GM03348 (cell line): ENCODE measurements around the gene PDGFA.

Source experiments
- DNase-seq: peaks from one replicate; pipeline ENCODE4 v3.0.0; 2012; ENCODE audit warnings: low spot score

The PDGFA gene

DNA sequence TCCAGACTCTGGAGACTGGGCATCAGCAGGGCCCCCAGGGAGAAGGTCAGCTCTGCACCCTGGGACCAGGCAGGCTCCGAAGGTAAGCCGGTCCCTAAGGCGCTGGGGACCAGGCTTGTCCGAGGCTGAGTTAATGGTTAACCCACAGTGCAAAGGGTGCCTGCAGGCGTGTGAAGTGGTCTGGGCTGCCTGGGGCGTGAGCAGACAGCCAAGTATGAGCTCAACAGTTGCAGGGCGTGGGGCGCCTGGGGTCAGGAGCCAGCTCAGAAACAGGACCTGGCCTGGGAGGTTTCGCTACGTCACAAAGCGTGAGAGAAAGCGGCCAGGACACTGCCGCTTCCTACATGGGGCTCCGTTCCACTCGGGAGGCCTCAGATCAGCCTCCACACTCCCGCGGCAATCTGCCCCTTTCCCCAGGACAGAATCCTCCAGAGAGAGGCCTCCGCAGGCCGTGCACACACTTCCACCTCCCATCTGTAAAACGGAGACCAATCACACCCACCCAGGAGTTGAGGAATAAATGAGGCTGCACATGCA, 16.0 kb downstream of the PDGFA start:
- no peak for DNase-seq

DNA sequence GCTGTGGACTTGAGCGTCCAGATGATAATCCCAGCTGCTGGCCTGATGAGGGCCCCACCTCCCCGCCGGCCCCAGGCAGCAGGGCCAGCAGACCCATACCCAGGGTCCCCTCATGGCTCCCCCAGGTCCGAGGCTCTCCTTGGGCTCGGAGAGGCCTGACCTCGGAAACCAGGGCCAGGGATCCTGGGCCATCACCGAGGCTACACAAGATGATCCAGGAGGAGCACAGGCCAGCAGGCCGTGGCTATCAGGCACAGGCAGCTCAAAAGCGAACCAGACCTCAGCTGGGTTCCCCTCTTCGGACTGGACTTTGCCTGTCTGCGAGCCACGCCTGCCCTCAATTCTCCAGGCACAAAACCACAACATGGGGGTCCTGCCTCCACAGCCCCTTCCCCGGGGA, 17.4 kb downstream of the PDGFA start:
- DNase-seq: no peak

DNA sequence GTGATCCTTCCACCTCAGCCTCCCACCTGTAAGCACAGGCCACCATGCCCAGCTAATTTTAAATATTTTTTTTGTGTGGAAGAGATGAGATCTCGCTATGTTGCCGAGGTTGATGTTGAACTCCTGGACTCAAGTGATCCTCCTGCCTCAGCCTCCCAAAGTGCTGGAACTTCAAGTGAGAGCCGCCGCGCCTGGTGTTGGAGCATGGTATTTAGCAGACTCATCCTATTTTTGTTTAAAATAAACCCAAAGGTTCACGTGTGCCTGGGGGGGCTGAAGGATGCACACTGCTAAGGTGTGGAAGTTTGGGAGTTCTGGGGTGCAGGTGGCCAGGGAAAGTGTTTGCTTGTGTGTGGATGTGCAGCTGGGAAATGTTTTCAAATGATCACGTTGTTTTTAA, 18.1 kb downstream of the PDGFA start:
- DNase-seq: no peak

DNA sequence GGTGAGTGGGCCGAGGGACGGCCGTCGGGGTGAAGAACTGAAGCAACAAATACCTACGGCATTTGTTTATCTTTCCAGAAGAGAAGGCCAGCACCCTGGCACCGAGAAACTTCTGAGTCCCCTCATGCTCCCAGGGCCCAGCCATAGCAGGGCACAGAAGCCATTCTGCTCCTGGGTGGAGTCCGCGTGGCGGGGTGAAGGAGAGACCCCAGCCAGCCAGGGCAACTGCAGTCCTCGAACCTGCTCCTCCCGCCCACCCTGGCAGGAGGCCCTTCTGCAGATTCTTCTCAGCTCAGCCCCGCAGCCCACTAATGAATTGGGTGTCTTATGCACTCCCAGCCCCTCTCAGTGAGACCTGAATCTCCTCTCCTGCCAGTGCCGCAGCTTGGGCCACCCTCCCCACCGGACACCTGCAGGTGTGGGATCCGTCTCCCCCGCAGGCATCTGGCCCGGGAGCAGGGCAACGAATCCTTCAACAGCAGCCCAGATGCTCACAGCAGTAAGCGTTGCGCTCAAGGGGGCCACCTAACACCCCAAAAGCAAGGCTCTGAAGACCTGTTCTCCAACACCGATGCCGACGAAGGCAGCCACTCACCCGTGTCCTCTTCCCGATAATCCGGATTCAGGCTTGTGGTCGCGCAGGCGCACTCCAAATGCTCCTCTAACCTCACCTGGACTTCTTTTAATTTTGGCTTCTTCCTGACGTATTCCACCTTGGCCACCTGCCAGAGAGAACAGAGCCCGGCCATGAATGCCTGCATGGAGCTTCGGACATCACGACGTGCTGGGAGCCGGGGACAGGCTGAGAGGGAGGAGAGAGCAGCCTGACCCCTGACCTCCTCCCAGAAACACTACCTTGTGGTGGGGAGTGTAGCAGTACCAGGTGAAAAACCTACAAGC, 18.9 kb downstream of the PDGFA start:
- no peak for DNase-seq

DNA sequence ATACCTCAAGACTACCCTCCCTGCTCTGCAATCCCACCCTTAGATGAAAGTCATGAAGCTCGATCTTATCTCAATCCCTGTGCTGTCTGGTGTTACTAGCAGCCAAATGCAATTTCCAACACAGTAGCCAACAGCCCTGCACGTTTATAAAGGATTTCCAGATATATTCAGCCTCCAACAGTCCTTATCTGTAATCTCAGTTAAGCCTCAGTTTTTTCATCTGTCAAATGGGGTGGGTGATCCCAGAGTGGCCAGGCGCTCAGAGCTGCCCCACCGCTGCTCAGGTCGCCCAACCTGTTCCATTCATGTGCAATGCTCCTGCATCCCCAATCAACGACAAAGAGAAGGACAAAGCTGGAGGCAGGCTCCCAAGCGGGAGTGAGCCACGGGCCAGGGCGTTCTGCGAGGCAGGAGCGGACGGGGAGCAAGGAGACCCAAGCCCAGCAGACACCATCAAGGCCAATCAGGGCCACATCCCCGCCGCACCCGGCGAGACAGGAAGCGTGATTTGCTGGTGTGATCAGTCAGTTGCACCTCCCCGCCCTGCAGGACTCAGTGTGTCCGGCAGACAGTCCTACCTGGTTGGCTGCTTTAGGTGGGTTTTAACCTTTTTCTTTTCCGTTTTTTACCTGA, 19.7 kb downstream of the PDGFA start:
- DNase-seq: no peak

DNA sequence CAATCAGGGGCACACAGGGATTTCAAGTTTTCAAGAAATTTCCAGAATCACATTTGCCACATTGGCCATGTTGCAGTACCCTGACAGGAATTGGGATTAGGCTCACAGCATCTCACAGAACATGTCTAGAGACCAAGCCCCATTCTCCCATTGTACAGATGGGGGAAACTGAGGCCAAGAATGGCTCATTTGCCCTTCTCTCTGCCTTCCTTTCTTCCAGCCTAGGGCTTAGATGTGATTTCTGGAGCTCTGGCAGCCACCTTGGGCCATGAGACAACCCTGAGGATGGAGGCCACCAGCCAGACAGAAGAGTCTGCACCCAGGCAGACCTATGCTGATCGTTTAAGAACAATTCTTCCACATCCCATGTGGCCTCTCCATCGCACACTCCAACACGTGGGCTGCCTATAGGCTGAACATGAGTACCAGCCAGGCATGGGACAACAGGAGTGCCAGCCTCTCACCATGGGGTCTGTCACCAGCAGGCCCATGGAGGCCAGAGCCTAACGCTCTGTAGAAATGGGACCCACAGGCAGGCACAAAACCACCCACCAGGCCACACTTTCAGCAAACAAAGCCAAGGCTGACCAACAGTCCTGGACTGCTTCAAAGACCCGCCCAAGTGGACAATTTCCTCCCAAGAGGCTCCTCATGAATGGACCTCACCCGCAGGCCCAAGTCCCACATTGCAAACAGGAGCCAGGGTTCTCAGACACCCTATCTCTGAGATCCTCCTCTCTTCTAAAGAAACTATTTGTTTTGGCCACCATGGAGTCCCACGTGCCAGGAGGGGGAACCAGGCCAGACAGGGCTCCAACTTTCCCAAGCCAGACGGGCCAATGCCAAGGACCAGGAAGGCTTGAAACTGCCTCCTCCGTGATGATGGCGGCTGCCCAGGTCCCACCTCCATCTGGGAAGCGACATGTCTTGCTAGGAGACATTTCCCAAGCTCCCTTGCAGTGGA, 20.7 kb downstream of the PDGFA start:
- DNase-seq: no peak

DNA sequence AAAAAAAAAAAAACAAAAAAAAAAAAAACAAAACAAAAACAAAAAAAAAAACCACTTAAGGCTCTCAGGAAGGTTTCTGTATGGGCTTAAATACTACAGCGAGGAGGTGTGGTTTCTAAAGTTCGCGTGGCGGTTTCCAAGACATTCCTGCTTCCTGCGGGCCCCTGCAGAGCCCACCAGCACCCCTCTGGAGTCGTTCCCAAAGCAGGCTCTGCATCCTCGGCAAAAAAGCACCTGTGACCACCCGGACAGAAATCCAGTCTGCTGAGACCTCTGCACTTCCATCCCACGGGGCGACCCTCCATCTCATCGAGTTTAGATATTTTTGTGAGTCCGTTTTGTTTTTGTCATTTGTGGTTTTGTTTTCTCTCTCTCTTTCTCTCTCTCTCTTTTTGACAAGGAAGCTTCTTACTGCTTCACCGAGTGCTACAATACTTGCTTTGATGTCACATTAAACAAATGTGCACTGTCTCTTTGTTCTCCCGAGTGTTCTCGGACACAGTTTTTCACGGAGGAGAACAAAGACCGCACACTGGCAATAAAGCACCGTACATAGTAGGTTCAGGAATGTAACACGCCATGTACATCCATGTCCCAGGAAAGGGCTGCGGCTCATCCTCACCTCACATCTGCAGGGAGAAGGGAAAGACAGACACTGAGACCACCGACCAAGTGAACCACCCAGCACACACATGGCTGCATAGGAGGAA, 21.5 kb downstream of the PDGFA start:
- DNase-seq: no peak

DNA sequence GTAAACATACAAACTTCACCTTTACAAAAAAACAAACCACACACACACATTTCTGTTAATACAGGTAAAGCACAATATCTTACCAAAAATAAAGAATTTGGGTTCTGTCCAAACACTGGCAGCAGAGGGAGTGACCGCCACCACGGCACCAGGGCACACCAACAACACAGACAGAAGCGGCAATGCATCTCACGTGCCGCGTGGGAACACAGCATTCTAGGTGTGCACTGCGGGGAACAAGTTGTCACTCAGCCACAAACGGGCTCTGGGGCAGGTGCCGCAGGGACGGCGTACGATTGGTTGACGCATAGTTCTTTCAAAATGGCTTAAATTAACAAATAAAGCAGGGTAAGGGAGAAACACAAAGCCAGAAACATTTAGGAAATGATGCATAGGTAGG, 22.3 kb downstream of the PDGFA start:
- no peak for DNase-seq

DNA sequence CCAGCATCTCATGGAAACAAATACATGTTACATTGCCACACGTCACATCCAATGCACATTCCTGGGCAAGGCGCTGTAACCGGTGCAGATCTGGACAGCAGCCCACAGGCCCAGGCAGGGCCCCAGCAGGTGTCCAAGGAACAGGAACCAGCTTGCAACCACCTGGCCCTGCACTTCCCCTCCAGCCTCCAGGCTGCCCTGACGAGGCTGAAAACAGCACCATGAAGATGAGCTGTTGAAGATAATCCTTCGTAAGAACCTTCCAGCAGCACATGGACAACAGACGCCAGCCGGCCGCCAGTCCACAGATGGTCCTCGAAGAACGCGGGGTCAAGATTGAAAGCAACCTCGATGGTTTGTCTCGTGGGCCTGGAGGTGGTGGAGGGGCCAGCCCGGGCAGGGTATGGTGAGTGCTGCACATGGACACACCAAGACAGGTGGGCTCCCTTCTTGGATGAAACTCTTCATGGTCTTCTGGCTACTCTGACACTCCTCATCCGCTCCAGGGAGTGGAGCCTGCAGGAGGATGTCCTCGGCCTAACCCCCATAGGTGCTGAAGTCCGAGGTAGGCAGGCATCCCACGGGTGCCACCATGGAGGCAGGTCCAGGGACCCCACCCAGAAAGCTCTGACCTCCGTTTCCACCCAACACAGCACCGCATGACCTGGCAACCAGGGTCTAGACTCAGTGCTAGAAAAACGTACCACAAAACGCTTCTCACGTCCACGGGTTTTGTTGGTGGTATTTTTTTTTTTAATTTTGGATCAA, 22.9 kb downstream of the PDGFA start:
- DNase-seq: no peak

DNA sequence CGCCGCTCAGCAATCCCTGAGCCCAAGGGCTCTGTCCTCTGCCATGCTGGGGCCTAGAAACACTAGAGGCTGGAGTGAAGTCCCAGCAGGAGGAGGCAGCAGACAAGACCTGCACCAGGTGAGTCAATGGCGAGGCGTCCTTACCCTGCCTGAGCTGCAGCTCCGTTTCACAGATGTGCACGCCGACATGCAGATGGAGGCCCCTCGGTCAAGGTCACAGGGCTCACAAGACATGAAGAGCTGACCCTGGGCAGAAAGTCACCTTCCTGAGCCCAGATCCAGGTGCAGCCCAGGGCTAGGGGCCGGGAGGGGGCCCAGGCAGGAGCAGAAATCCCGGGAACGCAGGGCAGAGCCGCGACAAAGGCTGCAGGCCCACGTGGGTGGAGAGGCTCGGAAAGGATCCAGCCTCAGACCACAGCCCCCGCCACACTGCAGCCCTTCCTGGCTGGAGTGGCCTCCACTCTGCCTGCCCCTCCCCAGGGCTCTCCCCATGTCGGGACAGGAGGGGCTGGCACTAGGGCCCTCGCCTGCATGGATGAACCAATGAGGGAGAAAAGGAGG, 23.8 kb downstream of the PDGFA start:
- DNase-seq: no peak

DNA sequence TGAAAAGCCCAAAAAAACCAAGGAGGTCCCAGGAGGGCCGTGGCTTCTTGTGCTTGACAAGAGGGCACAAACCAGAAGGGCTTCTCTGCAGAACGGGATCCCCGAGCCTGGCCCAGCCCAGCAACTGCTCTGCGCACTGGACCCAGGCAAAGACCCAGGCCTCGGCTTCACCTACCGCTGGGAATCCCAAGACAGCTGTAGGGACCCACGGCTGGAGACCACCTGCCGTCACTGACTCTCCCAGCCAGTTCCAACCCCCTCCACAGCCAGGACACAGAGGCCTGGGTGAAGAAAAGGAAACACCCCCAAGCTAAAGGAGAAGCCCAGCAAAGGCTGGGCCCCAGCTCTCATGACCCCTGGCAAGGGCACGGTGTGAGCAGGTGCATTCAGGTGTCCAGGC, 24.3 kb downstream of the PDGFA start:
- no peak for DNase-seq

DNA sequence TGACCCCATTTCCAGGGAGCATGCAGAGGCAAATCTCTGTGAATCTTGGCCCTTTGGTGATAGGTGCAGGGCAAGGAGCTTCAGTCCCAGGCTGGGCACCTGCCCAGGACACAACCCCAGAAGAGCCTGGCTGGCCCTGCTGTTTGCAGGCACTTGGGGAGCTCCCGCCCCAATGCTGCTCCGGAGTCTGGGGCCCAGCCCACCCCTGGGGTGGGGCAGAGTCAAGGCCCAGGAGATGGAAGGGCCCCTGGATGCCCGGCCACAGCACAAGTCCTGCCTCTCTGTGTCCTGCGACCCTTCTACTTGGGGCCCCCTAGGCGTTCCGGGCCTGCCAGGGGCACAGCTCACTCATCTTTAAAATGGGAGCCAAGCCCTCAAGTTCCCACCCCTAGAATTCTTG, 24.7 kb downstream of the PDGFA start:
- no peak for DNase-seq

DNA sequence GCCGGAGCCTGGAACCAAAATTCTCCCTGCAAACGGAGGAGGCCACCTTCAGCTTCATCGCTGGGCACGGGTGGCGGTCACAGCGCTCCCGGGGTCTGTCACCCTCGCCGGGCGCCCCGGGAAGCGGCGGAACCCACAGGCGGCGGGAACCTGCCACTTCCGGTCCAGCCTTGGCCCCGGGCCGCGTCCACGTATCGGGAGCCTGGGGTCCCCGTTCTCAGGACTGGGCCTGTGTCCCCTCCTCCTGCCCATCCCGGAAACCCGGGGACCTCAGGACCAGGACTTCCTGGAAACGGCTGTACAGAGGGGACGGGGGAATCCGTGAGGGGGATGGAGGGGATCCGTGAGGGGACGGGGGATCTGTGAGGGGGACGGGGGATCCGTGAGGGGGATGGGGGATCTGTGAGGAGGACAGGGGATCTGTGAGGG, 25.4 kb downstream of the PDGFA start:
- peak; percentile 84 for DNase-seq

DNA sequence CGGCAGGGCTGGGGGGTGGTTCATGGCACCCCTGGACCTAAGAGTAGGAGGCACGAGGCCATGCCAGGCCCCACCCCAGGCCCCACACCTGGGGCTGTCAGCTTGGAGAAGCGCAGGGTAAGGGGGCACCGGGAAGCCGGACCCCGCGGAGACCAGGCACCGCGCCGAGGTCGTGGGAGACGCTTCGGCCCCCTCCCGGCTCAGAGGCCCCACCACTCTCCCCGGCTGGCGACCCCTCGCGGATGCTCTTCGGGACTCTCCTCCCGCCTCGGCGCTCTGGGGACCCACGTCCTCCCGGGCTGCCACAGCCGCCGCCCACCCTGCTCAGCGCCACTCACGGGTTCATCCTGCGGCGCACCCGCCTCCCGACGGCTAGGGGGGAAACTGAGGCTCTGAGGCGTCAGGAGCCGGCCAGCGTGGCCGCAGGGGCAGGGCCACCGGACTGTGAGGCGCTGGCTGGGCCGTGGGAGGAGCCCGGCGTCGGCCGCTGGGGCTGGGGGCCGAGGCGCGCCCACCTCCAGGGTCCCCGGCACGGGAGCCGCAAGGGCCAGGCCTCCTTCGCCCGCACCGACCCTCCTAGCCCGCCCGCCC, 25.9 kb downstream of the PDGFA start:
- DNase-seq: no peak

DNA sequence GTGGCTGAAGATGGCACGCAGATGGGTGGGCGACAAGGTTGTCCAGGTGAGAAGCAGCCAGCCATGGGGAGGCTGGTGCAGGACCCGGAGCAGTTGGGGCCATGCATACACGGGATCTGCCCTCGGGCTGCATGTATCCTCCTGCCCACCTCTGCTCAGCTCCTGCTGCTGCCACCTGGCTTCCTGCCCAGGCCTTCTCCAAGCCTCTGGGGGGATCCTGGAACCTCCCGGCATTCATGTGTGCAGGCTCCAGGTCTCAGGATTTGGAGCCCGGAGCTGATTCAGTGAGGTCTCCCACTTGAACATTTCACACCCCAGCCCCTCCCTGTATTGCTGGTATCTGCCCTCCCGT, 27.0 kb downstream of the PDGFA start:
- DNase-seq: no peak

DNA sequence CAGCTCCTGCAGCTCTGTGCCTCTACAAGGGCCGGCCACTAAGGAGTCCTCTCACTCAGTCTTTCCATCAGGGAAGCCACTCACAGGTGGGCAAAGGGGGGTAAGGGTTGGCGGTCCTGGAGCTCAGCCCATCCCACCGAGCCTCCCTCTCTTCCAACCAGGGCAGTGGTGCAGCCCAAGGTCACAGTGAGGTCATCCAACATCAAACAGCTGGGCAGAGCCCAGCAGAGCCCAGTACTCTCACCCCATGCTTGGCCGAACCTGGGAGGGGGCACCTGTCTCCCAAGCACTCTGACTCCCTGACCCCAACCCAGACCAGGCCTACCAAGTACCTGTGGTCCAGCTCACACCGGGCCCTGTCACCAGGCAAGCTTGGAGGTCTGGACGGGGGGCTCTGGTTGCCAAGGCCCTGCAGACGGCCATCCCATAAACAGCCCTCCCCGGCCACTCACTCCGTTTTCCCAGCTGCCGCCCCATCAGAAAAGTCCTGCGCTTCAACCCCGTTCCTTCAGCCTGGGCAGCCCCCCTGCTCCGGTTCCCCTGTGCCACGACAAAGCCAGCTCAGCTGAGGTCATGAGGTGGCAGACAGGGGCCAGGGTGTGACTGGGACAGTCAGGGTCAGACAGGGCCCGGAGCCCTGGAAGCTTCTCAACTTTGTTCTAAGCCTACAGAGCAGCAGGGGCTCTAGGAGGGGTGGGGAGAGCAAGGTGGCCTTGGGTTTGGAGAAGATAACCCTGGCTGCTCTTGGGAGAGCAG, 27.5 kb downstream of the PDGFA start:
- no peak for DNase-seq

DNA sequence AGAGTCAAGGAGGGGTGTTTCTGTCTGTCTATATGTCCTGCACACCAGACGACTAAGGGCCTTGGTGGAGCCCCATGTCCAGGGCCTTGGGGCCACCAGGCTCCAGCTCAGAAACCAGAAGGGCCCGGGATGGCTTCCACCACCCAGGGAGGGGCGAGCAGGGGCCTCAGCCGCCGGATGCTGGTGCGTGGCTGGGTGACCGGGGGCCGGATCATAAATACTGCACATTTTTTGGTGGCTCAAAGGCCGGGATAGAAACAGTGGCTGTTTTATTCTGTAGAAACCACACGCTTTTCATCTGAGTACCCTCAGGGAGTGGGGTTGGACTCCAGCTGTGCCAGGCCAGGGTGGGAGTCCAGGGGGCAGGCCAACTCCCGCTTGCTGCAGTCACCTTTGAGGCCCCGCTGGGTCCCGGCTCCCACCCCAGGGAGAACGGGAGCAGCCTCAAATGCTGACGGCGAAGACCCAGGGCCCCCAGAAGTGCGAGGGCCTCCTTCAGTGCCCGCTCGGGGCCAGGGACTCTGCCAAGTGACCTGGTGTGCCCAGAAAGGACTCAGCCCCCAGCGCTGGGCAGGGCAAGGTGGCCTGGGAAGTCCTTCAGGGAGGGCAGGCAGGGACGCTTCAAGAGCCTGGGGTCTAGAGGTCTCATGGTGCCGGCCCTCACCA, 28.2 kb downstream of the PDGFA start:
- no peak for DNase-seq

DNA sequence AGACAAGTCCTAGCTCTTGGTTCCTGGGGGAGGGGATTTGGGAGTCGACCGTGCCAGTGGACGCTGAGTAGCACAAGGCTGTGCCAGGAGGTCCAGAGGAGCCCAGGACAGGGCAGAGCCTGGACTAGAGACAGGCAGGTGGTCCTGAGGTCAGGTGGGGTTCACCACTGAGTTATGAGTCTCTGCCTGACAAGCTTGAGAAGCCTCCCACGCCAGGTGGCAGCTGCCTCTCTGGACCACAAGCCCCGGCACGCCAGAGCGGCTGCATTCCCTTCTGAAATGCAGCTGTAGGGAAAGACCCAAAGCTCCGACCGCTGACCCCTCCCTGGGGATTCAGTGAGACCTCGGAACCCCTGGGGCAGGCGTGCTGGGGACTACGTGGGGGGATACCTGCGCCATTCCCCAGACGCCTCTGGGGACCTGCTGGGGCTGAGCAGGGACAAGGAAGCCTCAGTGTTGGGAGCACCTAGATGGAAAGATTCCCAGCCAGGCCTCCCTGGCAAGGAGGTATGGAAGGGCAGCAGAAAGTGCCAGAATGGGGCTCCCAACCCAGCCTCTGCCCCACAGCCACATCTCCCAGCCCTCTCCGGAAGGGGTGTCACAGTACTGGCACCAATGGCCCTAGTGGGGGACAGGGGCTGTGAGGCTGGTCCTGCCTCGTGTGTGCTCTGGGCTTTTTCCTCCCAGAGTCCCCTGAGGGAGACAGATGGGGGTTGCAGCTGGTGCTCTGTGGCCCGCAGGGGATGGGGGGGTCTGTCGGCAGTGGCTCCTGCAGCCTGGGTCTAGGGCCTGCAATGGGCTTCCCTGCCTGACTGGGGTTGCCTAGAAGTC, 29.0 kb downstream of the PDGFA start:
- no peak for DNase-seq
